Small intestine (tissue), 7 donors: ENCODE measurements around the gene SNAPIN. TPM values are rescaled to one million over a fixed set of nuclear protein-coding genes. Genes with fewer than 3 reads are reported as not detected.
"Not testable (repeated sequence)": the region's sequence is repeated elsewhere in the genome, so short reads cannot be mapped to it uniquely, and the experiment has no call there.

Experiments used
- DNase-seq, 2 donors: peaks; one replicate each; pipeline versions ENCODE4 v3.0.0 to v3.0.0-alpha.2; 2013
- FAIRE-seq: peaks from 2 replicates; lab custom pipeline; 2012; peaks lifted over from hg19 to GRCh38; lab: Jason Lieb, UNC
- H3K27ac ChIP-seq, 3 donors: one replicate each; pipeline ENCODE4 v1.5.1; 2013; ENCODE audit warnings: low read length in 2 of 3, mild to moderate bottlenecking in 2 of 3, control low read depth in 1 of 3, inconsistent platforms in 1 of 3, low read depth in 1 of 3, moderate library complexity in 1 of 3
- H3K27me3 ChIP-seq, 3 donors: one replicate each; pipeline ENCODE4 v1.6.1; 2013; ENCODE audit warnings: low read length in 3 of 3, inconsistent platforms in 1 of 3; ENCODE audit not compliant: control insufficient read depth in 3 of 3, insufficient read depth in 3 of 3
- H3K36me3 ChIP-seq, 3 donors: one replicate each; pipeline ENCODE4 v1.6.1; 2013; ENCODE audit warnings: low read length in 3 of 3, inconsistent platforms in 1 of 3, low read depth in 1 of 3, mild to moderate bottlenecking in 1 of 3, moderate library complexity in 1 of 3; ENCODE audit not compliant: control insufficient read depth in 3 of 3, insufficient read depth in 2 of 3
- H3K4me1 ChIP-seq, 3 donors: one replicate each; pipeline ENCODE4 v1.6.1; 2013; ENCODE audit warnings: low read length in 2 of 3, inconsistent platforms in 1 of 3, low read depth in 1 of 3, mild to moderate bottlenecking in 1 of 3, moderate library complexity in 1 of 3; ENCODE audit not compliant: control insufficient read depth in 3 of 3, insufficient read depth in 2 of 3
- H3K4me3 ChIP-seq, 3 donors: one replicate each; pipeline ENCODE4 v1.5.1; 2013; ENCODE audit warnings: low read length in 3 of 3, control low read depth in 1 of 3, inconsistent platforms in 1 of 3, low read depth in 1 of 3, mild to moderate bottlenecking in 1 of 3, moderate library complexity in 1 of 3
- H3K9me3 ChIP-seq, 2 donors: one replicate each; pipeline ENCODE4 v1.6.1; 2013; ENCODE audit warnings: low read depth in 1 of 2, low read length in 1 of 2; ENCODE audit not compliant: control insufficient read depth in 2 of 2, insufficient read depth in 1 of 2
- WGBS, 3 donors: extraction: QIAGEN DNeasy Blood & Tissue Kit; methylation state at CpG; one replicate each; pipeline ENCODE4 v1.1.7; 2013; 5-methylcytosine and 5-hydroxymethylcytosine counted together
- polyA plus RNA-seq, 4 donors: library from polyadenylated mRNA; stranded (reverse) in 3 of 4; unstranded in 1 of 4; fragments of 200-250 nt in 3 of 4; fragments of 120-200 nt in 1 of 4; gene quantifications; one replicate each; pipeline versions ENCODE4 v1.2.1 to v1.2.3, GENCODE V29; 2013
- donor health status: healthy with polysubstance abuse.
- donor health status: control.
- donor health status: control.
- donor health status: Bipolar disorder and iron deficiency.
- donor health status: healthy.

The SNAPIN gene
- polyA plus RNA-seq, 4 donors = 23.9 to 29.2 (median 26.5) TPM

DNA sequence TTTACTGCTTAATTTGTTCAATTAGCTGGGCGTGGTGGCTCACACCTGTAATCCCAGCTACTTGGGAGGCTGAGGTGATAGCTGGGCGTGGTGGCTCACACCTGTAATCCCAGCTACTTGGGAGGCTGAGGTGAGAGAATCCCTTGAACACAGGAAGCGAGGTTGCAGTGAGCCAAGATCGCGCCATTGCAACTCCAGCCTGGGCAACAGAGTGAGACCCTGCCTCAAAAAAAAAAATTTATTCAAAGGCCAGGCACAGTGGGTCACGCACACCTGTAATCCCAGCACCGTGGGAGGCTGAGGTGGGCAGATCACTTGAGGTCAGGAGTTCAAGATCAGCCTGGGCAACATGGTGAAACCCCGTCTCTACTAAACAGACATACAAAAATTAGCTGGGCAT is 10.2 kb downstream of the SNAPIN start:
- not testable (repeated sequence) for FAIRE-seq, H3K9me3 ChIP-seq, H3K4me1 ChIP-seq, H3K27me3 ChIP-seq, H3K27ac ChIP-seq, DNase-seq, H3K4me3 ChIP-seq
- 95 to 98% (median 96%) methylated on average over 8 of the region's 8 CpGs for WGBS, 3 donors
- peaks cover 12 to 40% (median 15%) of the 10 kb centered on the region in 3 donors for H3K36me3 ChIP-seq

DNA sequence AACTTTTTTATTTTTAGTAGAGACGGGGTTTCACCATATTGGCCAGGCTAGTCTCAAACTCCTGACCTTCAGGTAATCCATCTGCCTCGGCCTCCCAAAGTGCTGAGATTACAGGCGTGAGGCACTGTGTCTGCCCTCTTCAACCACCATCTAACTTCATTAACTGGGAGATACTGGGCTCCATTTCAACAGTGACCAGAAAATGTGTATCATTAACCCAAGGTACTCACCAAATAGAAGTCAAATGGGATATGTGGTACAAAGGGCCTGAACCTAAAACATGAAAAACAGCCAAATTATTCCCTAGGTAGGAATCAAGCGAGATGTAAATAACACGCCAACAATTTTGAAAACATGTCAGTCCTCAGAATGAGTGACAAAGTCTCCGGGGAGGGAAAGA is 11.1 kb downstream of the SNAPIN start:
- 84 to 87% (median 84%) methylated on average over 6 of the region's 6 CpGs for WGBS, 3 donors
- Histone ChIP-seq H3K27ac (no peak overlapping the region), H3K9me3 (no peaks in the 10 kb centered on the region), H3K4me3 (peak overlapping the region; percentile 11 to 80 (median 76)), H3K4me1 (peaks cover 0 to 9% (median 3%) of the 10 kb centered on the region in 3 donors), H3K27me3 (no peaks in the 10 kb centered on the region), H3K36me3 (peaks cover 10 to 34% (median 13%) of the 10 kb centered on the region in 3 donors)
- FAIRE-seq (no peak), DNase-seq (no peak)

DNA sequence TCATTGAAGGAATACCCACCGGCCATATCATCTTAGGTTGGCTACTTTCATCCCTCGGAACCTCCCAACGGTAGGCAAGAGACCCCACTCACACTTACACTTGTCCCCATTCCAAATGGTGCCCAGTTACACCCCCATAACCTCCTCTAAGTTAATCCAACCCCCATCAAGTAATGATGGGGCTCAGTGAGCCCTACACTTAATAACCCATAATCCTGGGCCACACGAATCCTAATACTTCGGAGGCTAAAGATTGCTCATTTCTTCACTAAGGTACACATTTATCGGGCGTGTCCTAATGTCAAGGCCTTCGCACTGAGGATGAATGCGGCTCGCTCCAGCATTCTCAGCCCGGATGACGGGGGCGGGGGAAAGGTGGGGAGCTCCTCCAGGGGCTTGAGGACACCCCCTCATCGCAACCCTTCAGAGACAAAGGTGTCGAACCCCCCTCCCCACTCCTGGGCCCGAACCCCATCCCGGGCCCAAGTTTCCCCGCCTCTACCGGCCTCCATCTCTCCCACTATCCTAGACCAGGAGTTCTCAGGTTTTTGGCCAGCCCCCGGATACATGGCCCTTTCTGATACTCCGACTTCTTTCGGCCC is 11.9 kb downstream of the SNAPIN start:
- Histone ChIP-seq H3K4me1 (peaks cover 0 to 9% (median 3%) of the 10 kb centered on the region in 3 donors), H3K27me3 (no peaks in the 10 kb centered on the region), H3K27ac (peak overlapping the region; percentile 63 to 98 (median 66)), H3K36me3 (peaks cover 10 to 33% (median 12%) of the 10 kb centered on the region in 3 donors), H3K4me3 (peak overlapping the region; percentile 76 to 85 (median 80)), H3K9me3 (no peaks in the 10 kb centered on the region)
- FAIRE-seq = no peak
- DNase-seq = no peak
- WGBS, 3 donors = 0 to 2% (median 1%) methylated on average over 22 of the region's 22 CpGs

DNA sequence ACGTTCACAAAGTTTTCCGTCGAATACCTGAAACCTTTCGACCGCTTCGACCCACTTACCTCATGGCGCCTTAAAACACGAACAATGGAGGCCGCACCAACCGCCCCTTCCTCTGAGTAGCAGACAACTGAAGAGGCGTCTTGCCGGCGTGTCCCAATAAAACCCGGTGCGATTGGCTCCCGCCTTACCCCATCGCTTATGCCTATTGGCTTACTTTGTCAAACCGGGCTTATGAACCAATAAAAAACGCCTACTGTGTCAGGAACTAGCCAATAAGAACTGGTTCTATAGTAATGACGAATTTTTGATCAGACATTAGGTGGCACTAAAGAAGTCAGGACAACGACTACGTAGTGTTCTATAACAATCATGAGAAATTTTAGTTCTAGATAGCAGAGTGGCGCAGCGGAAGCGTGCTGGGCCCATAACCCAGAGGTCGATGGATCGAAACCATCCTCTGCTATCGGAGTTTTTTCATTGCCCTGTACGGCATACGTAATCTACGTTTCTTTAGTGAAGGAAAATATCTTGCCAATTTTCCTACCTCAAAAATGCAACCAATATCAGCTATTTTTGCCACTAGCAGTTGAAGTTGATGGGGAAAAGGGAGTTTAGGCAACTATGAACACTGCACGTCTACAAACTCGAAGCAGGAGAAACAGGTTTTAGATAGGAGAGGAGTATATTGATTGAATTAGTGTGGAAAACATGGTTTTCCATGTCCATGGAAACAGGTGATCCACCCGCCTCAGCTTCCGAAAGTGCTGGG is 12.5 kb downstream of the SNAPIN start, which contains the start of gene ILF2:
Gene ILF2 (minus strand): TSS at position 135 of the 769 bp plus-strand sequence. CDS start 71 bp downstream, at position 64.
- Histone ChIP-seq H3K9me3 (no peaks in the 10 kb centered on the region), H3K4me1 (peaks cover 0 to 9% (median 3%) of the 10 kb centered on the region in 3 donors), H3K27ac (peak within 1 kb of the TSS; percentile 66 to 98 (median 91)), H3K27me3 (no peaks in the 10 kb centered on the region), H3K36me3 (peaks cover 7 to 27% (median 8%) of the 10 kb centered on the region in 3 donors), H3K4me3 (peak within 1 kb of the TSS; percentile 76 to 85 (median 80))
- peak; percentile 99 for DNase-seq
- 0% methylated on average over 35 of the region's 35 CpGs for WGBS, 3 donors
- FAIRE-seq = peak; percentile 87

DNA sequence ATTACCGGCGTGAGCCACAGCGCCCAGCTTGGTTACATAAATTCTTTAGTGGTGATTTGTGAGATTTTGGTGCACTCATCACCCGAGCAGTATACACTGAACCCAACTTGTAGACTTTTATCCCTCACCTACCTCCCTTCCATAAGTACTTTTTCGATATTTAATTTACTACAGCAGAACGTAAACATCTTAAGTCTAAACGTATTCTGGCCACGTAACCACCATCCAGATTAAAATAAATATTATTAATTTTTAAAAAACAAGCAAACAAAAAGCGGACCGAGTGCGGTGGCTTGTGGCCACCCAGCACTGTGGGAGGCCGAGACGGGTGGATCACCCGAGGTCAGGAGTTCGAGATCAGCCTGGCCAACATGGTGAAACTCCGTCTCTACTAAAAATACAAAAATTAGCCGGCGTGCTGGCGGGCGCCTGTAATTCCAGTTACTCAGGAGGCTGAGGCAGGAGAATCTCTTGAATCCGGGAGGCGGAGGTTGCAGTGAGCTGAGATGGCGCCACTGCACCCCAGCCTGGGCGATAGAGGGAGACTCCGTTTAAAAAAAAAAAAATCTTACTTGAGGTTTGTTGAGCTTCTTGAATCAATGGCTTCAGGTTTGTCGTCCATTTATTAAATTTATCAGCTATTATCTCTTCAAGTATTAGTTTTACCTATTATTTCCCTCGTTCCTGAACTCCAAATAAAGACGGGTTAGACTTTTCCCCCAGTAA is 13.3 kb downstream of the SNAPIN start:
- peak overlapping the region; percentile 32 to 54 (median 48) for H3K4me3 ChIP-seq
- not testable (repeated sequence) for FAIRE-seq, H3K4me1 ChIP-seq, H3K27me3 ChIP-seq, DNase-seq, H3K9me3 ChIP-seq
- H3K36me3 ChIP-seq = peaks cover 5 to 20% (median 6%) of the 10 kb centered on the region in 3 donors
- H3K27ac ChIP-seq = peak overlapping the region; percentile 62 to 91 (median 88)
- 4 to 6% (median 5%) methylated on average over 28 of the region's 28 CpGs for WGBS, 3 donors

DNA sequence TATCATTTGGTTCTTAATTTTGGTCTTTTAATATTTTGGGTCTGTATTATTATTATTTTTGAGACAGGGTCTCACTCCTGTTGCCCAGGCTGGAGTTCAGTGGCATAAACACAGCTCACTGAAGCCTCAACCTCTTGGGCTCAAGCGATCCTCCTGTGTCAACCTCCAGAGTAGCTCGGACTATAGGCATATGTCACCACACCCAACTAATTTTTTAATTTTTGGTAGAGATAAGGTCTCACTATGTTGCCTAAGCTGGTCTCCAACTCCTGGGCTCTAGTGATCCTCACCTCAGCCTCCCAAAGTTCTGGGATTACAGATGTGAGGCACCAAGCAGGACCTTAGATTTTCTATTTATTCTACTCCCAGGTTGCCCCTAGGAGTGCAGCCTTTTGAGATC is 15.0 kb downstream of the SNAPIN start:
- Histone ChIP-seq H3K4me3 (no peak overlapping the region), H3K9me3 (no peaks in the 10 kb centered on the region), H3K36me3 (peaks cover 0 to 10% (median 0%) of the 10 kb centered on the region in 3 donors), H3K4me1 (peaks cover 0 to 19% (median 6%) of the 10 kb centered on the region in 3 donors), H3K27me3 (peaks cover 0 to 9% (median 3%) of the 10 kb centered on the region in 3 donors), H3K27ac (no peak overlapping the region)
- 91 to 98% (median 96%) methylated on average over 2 of the region's 2 CpGs for WGBS, 3 donors
- DNase-seq (no peak), FAIRE-seq (no peak)

DNA sequence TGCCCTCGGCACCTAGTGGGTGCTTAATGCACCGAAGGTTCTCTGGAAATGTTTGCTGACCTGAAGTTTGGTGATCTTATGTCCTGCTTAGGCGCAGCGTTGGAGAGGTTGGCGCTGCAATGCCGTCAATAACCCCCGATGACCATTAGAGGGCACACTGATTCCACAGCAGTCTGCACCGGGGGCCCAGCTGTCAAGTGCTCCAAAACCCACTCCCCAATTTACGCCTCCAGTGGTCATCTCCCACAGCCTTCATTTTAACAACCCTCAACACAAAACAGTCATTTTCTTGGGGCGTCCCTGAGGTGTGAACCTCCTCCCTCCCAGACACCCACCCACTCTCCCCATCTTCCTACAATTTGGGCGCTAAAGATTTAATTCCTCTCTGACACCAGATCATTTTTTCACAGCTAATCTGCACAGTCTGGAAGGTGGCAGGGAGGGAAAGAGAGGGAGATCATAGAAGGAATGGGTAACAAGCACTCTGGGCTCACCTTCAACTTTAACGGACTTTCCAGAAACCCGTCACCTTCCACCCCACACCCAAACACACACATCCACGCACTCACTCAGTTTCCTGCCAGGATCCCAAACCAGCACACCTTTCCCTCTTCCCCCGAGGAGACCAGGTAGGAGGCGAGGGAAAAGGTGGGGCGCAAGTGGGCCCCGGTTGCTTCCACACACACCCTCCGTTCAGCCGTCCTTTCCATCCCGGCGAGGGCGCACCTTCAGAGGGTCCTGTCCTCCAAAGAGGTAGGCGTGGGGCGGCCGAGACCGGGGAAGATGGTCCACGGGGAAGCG is 19.4 kb downstream of the SNAPIN start:
- FAIRE-seq (no peak), DNase-seq (peak; percentile 42 to 64)
- Histone ChIP-seq H3K27me3 (peaks cover 4 to 43% (median 6%) of the 10 kb centered on the region in 3 donors), H3K36me3 (no peaks in the 10 kb centered on the region), H3K4me3 (peak overlapping the region in 2 of 3 donors; percentile 38 to 47), H3K27ac (no peak overlapping the region), H3K4me1 (peaks cover 0 to 13% (median 3%) of the 10 kb centered on the region in 3 donors), H3K9me3 (no peaks in the 10 kb centered on the region)
- WGBS, 3 donors = 3 to 6% (median 4%) methylated on average over 29 of the region's 29 CpGs
